HepG2 (cell line): Measurements from ENCODE around the gene ZNF888. TPM values are rescaled to one million over a fixed set of nuclear protein-coding genes. Genes with fewer than 3 reads are reported as not detected.

Experiments used
- ASH2L ChIP-seq: fragments of 300-600, 200-600 bp; sonication (generic); IDR thresholded peaks from 2 replicates; pipeline ENCODE4 v1.7.0; 2017; ENCODE audit warnings: low read depth, mild to moderate bottlenecking, moderate library complexity, mixed read lengths, low read length; ENCODE audit not compliant: insufficient read length
- BORCS8-MEF2B ChIP-seq: sonication (generic); formaldehyde crosslinking; IDR thresholded peaks from 2 replicates; pipeline ENCODE4 v1.8.0; 2022; ENCODE audit warnings: mild to moderate bottlenecking, missing genetic modification reagents
- EZH2 ChIP-seq: conservative IDR thresholded peaks from 2 replicates; pipeline ENCODE4 v1.6.1; 2012; ENCODE audit warnings: mild to moderate bottlenecking, low read depth, low read length, moderate library complexity
- GLI4 ChIP-seq: sonication (generic); formaldehyde crosslinking; IDR thresholded peaks from 2 replicates; pipeline ENCODE4 v1.5.1; 2020; ENCODE audit warnings: missing genetic modification reagents, mild to moderate bottlenecking, moderate library complexity, borderline replicate concordance
- MBNL3 ChIP-seq: fragments of 250-450 bp; sonication (Bioruptor Pico); conservative IDR thresholded peaks from 2 replicates; pipeline ENCODE4 v1.8.0; 2022; ENCODE audit warnings: mild to moderate bottlenecking, inconsistent platforms
- MIXL1 ChIP-seq: IDR thresholded peaks from 2 replicates; pipeline ENCODE4 v1.6.1; 2016
- MLX ChIP-seq: IDR thresholded peaks from 2 replicates; pipeline ENCODE4 v1.6.1; 2016
- RXRB ChIP-seq: IDR thresholded peaks from 2 replicates; pipeline ENCODE4 v1.6.1; 2016; ENCODE audit warnings: borderline replicate concordance, missing genetic modification reagents, missing compliant biosample characterization
- SP140L ChIP-seq: sonication (generic); formaldehyde crosslinking; IDR thresholded peaks from 2 replicates; pipeline ENCODE4 v1.4.0; 2020; ENCODE audit warnings: missing genetic modification reagents, borderline replicate concordance
- SP5 ChIP-seq: IDR thresholded peaks from 2 replicates; pipeline ENCODE4 v1.6.1; 2016; ENCODE audit warnings: low read depth, borderline replicate concordance
- TARDBP ChIP-seq: sonication (generic); formaldehyde crosslinking; IDR thresholded peaks from 2 replicates; pipeline ENCODE4 v1.8.0; 2022; ENCODE audit warnings: mild to moderate bottlenecking, missing genetic modification reagents
- TFAP4 ChIP-seq: sonication (generic); IDR thresholded peaks from 2 replicates; pipeline ENCODE4 v1.6.1; 2016; ENCODE audit warnings: low read depth, borderline replicate concordance
- ZFP90 ChIP-seq: sonication (generic); formaldehyde crosslinking; IDR thresholded peaks from 2 replicates; pipeline ENCODE4 v1.8.0; 2022; ENCODE audit warnings: missing genetic modification reagents, mild to moderate bottlenecking, inconsistent platforms, borderline replicate concordance
- ZKSCAN1 ChIP-seq: fragments of 150-350 bp; IDR thresholded peaks from 2 replicates; pipeline ENCODE4 v1.6.1; 2014; ENCODE audit warnings: low read length
- ZNF460 ChIP-seq: sonication (generic); formaldehyde crosslinking; IDR thresholded peaks from 2 replicates; pipeline ENCODE4 v1.5.1; 2020; ENCODE audit warnings: missing genetic modification reagents, mild to moderate bottlenecking, borderline replicate concordance
- ZNF615 ChIP-seq: sonication (generic); formaldehyde crosslinking; IDR thresholded peaks from 2 replicates; pipeline ENCODE4 v1.5.0; 2020; ENCODE audit warnings: mild to moderate bottlenecking, missing genetic modification reagents, borderline replicate concordance
- ZSCAN9 ChIP-seq: IDR thresholded peaks from 2 replicates; pipeline ENCODE4 v1.6.1; 2016; ENCODE audit warnings: borderline replicate concordance
- polyA plus RNA-seq, 8 experiments: library from polyadenylated mRNA; depleted of rRNA in 3 of 8; stranded (reverse) in 7 of 8; unstranded in 1 of 8; fragments of >200 nt; fragmentation: Illumina TruSeq in 4 of 8; extraction: Trizol in 4 of 8; gene quantifications; 2 replicates each; pipeline versions ENCODE4 v1.2.1 to v1.2.3, GENCODE V29; 2011 to 2016; ENCODE audit warnings: low read depth in 4 of 8, missing spikeins in 1 of 8, mixed read lengths in 1 of 8; ENCODE audit not compliant: insufficient read depth in 1 of 8
- total RNA-seq, 5 experiments: library from RNA; depleted of rRNA; stranded (reverse); fragments of >200 nt; fragmentation: Illumina TruSeq; extraction: Trizol; gene quantifications; 2 replicates each; pipeline ENCODE4 v1.2.3, GENCODE V29; 2016; ENCODE audit warnings: low read depth in 1 of 5
- TF ChIP-seq, protein P1 (sequence below): fragments of 450-650 bp; IDR thresholded peaks from 2 replicates; pipeline ENCODE4 v1.6.1; 2016
- TF ChIP-seq, protein P2 (sequence below): sonication (generic); formaldehyde crosslinking; IDR thresholded peaks from 2 replicates; pipeline ENCODE4 v1.8.1; 2023; ENCODE audit warnings: mild to moderate bottlenecking, inconsistent platforms, moderate library complexity, missing genetic modification reagents, borderline replicate concordance
- TF ChIP-seq, protein P3 (sequence below): sonication (generic); formaldehyde crosslinking; IDR thresholded peaks from 2 replicates; pipeline ENCODE4 v1.4.0; 2020; ENCODE audit warnings: missing genetic modification reagents
- TF ChIP-seq, protein P4 (sequence below): sonication (generic); formaldehyde crosslinking; IDR thresholded peaks from 2 replicates; pipeline ENCODE4 v1.4.0; 2020; ENCODE audit warnings: mild to moderate bottlenecking, low read depth, missing genetic modification reagents
- TF ChIP-seq, protein P5 (sequence below): sonication (generic); formaldehyde crosslinking; IDR thresholded peaks from 2 replicates; pipeline ENCODE4 v1.5.0; 2020; ENCODE audit warnings: missing genetic modification reagents

Gene ZNF888
- total and polyA plus RNA-seq, 2 of the 13 experiments (the other 11 are each of a cell fraction or from before 2014, with no cell fraction given) = 1.7 to 7.6 TPM

DNA sequence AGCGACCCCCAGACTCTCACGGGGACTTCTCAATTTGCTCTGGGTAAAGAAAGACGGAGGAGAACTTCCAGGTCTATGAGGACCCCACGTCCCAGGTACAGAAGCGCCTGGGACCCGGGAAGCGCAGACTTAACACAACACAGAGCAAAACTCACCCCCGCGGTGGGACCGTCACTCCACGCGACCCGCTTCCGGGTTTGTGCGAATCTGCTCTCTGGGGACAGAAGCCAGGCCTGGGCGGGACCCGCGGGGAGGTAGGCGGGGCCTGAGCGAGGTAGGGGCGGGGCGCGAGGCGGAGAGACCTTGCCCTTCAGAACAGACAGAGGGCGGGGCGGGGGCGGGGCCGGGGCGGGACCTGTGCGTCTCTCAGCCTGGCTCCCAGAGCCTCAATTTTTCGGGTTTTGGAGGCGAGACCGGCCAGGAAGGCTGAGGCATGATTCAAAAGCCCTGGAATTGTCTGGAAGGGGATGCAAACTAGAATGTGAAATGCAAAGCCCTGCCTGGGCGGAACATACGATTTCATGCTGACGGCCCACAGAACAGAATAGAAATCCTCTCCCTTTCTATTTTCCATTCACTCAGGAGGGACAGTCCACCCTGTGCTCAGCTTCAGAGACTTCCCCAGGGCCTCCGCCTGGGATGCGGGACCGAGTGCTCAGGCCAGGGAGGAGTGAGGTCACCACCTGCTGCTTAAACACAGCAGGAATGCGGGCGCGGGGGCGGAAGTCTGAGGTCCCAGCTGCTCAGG, 19.3 kb upstream of the ZNF888 start (continued):
- TF ChIP-seq RXRB (CRISPR knock-in tag) (peak; percentile 8; the same call in 1 of the 2 replicates), ZNF615 (CRISPR knock-in tag) (no peak), GLI4 (CRISPR knock-in tag) (no peak), ZKSCAN1 (no peak), ZSCAN9 (CRISPR knock-in tag) (no peak), SP5 (CRISPR knock-in tag) (no peak; the same call in 1 of the 2 replicates), TFAP4 (peak; percentile 81; the same call in 1 of the 2 replicates), MIXL1 (CRISPR knock-in tag) (no peak), TARDBP (CRISPR knock-in tag) (no peak), ZFP90 (CRISPR knock-in tag) (no peak; the same call in 1 of the 2 replicates), BORCS8-MEF2B (CRISPR knock-in tag) (no peak), EZH2 (no peak), MBNL3 (no peak), SP140L (CRISPR knock-in tag) (no peak), MLX (CRISPR knock-in tag) (no peak), ZNF460 (no peak), ASH2L (peak; percentile 22)
- TF ChIP-seq, protein P1, sequence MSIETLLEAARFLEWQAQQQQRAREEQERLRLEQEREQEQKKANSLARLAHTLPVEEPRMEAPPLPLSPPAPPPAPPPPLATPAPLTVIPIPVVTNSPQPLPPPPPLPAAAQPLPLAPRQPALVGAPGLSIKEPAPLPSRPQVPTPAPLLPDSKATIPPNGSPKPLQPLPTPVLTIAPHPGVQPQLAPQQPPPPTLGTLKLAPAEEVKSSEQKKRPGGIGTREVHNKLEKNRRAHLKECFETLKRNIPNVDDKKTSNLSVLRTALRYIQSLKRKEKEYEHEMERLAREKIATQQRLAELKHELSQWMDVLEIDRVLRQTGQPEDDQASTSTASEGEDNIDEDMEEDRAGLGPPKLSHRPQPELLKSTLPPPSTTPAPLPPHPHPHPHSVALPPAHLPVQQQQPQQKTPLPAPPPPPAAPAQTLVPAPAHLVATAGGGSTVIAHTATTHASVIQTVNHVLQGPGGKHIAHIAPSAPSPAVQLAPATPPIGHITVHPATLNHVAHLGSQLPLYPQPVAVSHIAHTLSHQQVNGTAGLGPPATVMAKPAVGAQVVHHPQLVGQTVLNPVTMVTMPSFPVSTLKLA = 0 out of 2 replicates have a peak, but pooled peaks have one; percentile 4
- TF ChIP-seq, protein P2, sequence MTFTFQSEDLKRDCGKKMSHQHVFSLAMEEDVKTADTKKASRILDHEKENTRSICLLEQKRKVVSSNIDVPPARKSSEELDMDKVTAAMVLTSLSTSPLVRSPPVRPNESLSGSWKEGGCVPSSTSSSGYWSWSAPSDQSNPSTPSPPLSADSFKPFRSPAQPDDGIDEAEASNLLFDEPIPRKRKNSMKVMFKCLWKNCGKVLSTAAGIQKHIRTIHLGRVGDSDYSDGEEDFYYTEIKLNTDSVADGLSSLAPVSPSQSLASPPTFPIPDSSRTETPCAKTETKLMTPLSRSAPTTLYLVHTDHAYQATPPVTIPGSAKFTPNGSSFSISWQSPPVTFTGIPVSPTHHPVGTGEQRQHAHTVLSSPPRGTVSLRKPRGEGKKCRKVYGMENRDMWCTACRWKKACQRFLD (CRISPR knock-in tag) = no peak
- TF ChIP-seq, protein P3, sequence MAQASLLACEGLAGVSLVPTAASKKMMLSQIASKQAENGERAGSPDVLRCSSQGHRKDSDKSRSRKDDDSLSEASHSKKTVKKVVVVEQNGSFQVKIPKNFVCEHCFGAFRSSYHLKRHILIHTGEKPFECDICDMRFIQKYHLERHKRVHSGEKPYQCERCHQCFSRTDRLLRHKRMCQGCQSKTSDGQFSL = no peak
- TF ChIP-seq, protein P4, sequence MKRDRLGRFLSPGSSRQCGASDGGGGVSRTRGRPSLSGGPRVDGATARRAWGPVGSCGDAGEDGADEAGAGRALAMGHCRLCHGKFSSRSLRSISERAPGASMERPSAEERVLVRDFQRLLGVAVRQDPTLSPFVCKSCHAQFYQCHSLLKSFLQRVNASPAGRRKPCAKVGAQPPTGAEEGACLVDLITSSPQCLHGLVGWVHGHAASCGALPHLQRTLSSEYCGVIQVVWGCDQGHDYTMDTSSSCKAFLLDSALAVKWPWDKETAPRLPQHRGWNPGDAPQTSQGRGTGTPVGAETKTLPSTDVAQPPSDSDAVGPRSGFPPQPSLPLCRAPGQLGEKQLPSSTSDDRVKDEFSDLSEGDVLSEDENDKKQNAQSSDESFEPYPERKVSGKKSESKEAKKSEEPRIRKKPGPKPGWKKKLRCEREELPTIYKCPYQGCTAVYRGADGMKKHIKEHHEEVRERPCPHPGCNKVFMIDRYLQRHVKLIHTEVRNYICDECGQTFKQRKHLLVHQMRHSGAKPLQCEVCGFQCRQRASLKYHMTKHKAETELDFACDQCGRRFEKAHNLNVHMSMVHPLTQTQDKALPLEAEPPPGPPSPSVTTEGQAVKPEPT (CRISPR knock-in tag) = no peak
- TF ChIP-seq, protein P5, sequence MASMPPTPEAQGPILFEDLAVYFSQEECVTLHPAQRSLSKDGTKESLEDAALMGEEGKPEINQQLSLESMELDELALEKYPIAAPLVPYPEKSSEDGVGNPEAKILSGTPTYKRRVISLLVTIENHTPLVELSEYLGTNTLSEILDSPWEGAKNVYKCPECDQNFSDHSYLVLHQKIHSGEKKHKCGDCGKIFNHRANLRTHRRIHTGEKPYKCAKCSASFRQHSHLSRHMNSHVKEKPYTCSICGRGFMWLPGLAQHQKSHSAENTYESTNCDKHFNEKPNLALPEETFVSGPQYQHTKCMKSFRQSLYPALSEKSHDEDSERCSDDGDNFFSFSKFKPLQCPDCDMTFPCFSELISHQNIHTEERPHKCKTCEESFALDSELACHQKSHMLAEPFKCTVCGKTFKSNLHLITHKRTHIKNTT (CRISPR knock-in tag) = no peak
